ENCODE results near the gene ZMIZ1. TPM values are rescaled to one million over a fixed set of nuclear protein-coding genes. Genes with fewer than 3 reads are reported as not detected.

Gene ZMIZ1
- polyA plus RNA-seq, 1 experiment, result 13.0 TPM

- POLR2A ChIA-PET, result no interaction called here
- H3K36me3 ChIP-seq (ENCODE audit: control insufficient read depth, insufficient read depth, low read length), result peaks cover 23% of the 10 kb centered on the region
These were observed 102.2 kb downstream of the ZMIZ1 start for GRCh38 chr10:79170993-79171392.

DNA sequence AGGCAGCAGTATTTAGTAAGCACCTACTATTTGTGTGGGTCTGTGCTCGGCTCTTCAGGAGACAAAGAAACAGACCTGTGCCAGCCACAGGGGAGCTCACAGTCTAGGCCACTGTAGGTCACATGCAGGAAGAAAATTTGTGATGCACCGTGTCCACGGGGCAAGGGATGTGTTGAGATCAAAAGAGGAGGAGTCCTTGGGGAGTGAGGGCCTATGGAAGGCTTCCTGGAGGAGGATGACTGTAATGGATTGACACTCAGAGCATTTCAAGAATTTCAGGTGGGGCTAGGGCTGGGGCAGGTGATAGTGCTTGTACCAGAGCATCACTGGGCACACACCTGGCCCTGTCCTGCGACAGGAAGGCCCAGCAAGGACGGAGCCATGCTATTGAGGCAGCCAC, 102.7 kb downstream of the ZMIZ1 start:
- no peak overlapping the region for H3K4me3 ChIP-seq (ENCODE audit: low read depth, low read length)
- H3K36me3 ChIP-seq (ENCODE audit: control insufficient read depth, insufficient read depth, low read length), result peaks cover 24% of the 10 kb centered on the region
- no peak for DNase-seq (ENCODE audit: low read depth)
- TF ChIP-seq CTCF (IDR thresholded peaks at IDR 0.05; ENCODE audit: insufficient read depth, low read depth, low read length), result no peak
- POLR2A ChIA-PET, result no interaction called here
- CTCF ChIA-PET, result interaction anchor here (0.7 to 1.5 kb wide), 4 partner anchors 14 to 1125 kb away, joined by 3 to 4 read pairs (median 4); no protein-coding TSS in a partner anchor
- no peaks in the 10 kb centered on the region for H3K27me3 ChIP-seq (ENCODE audit: control insufficient read depth, insufficient read depth, low read length)

More at GRCh38 chr10:79170993-79171392, 102.2 kb downstream of the ZMIZ1 start:
- no peak for TF ChIP-seq CTCF (IDR thresholded peaks at IDR 0.05; ENCODE audit: insufficient read depth, low read depth, low read length)
- DNase-seq (ENCODE audit: low read depth), result no peak
- Histone ChIP-seq H3K27me3 (ENCODE audit: control insufficient read depth, insufficient read depth, low read length) (no peaks in the 10 kb centered on the region), H3K4me3 (ENCODE audit: low read depth, low read length) (no peak overlapping the region)
- CTCF ChIA-PET, result interaction anchor here (0.7 to 1.3 kb wide), 3 partner anchors 14 to 25 kb away, joined by 3 to 4 read pairs (median 4); no protein-coding TSS in a partner anchor

- H3K36me3 ChIP-seq (ENCODE audit: control insufficient read depth, insufficient read depth, low read length), result peaks cover 21% of the 10 kb centered on the region
- DNase-seq (ENCODE audit: low read depth), result no peak
- no peaks in the 10 kb centered on the region for H3K27me3 ChIP-seq (ENCODE audit: control insufficient read depth, insufficient read depth, low read length)
- no peak overlapping the region for H3K4me3 ChIP-seq (ENCODE audit: low read depth, low read length)
- TF ChIP-seq CTCF (IDR thresholded peaks at IDR 0.05; ENCODE audit: insufficient read depth, low read depth, low read length), result no peak
- ChIA-PET POLR2A (no interaction called here), CTCF (interaction anchor here (0.9 to 1.5 kb wide), 3 partner anchors 9 to 1126 kb away, joined by 3 to 5 read pairs (median 3); no protein-coding TSS in a partner anchor)
These were observed 104.1 kb downstream of the ZMIZ1 start for GRCh38 chr10:79172881-79173280.

- Histone ChIP-seq H3K4me3 (ENCODE audit: low read depth, low read length) (no peak overlapping the region), H3K36me3 (ENCODE audit: control insufficient read depth, insufficient read depth, low read length) (peaks cover 17% of the 10 kb centered on the region), H3K27me3 (ENCODE audit: control insufficient read depth, insufficient read depth, low read length) (no peaks in the 10 kb centered on the region)
- TF ChIP-seq CTCF (IDR thresholded peaks at IDR 0.05; ENCODE audit: insufficient read depth, low read depth, low read length), result no peak
- no peak for DNase-seq (ENCODE audit: low read depth)
- ChIA-PET CTCF (interaction anchor here (1.1 kb wide), 1 partner anchor 10 kb away, joined by 3 read pairs; no protein-coding TSS in a partner anchor), POLR2A (no interaction called here)
These were observed 105.0 kb downstream of the ZMIZ1 start for GRCh38 chr10:79173582-79174262.

GRCh38 chr10:79176052-79176501, 107.3 kb downstream of the ZMIZ1 start:
- Histone ChIP-seq H3K4me3 (ENCODE audit: low read depth, low read length) (no peak overlapping the region), H3K27me3 (ENCODE audit: control insufficient read depth, insufficient read depth, low read length) (no peaks in the 10 kb centered on the region), H3K36me3 (ENCODE audit: control insufficient read depth, insufficient read depth, low read length) (peaks cover 12% of the 10 kb centered on the region)
- POLR2A ChIA-PET, result no interaction called here
- CTCF ChIA-PET, result interaction anchor here (1.6 to 3.4 kb wide), 2 partner anchors 19 to 71 kb away, joined by 4 to 15 read pairs; no protein-coding TSS in a partner anchor
- no peak for TF ChIP-seq CTCF (IDR thresholded peaks at IDR 0.05; ENCODE audit: insufficient read depth, low read depth, low read length)
- no peak for DNase-seq (ENCODE audit: low read depth)
